Right cardiac atrium (tissue), 5 donors: ENCODE measurements around the gene C5AR2. TPM values are rescaled to one million over a fixed set of nuclear protein-coding genes. Genes with fewer than 3 reads are reported as not detected.
A peak's percentile ranks its signal among the peaks of the same experiment; 100 is the strongest.

Experiments used
- ATAC-seq, 2 donors: fragments of 200-7000 bp; cut with Tn5 transposase; one replicate each; pipeline versions ENCODE4 v1.8.0 to v1.9.1; 2020; ENCODE audit warnings: moderate library complexity in 2 of 2, mild to moderate bottlenecking in 1 of 2
- DNase-seq, 3 donors: peaks; one replicate each; pipeline ENCODE4 v3.0.0-alpha.2; 2020
- H3K27ac ChIP-seq: one replicate; pipeline ENCODE4 v1.5.1; 2013; ENCODE audit warnings: mild to moderate bottlenecking, low read length, control low read depth, moderate library complexity
- H3K27me3 ChIP-seq: one replicate; pipeline ENCODE4 v1.6.1; 2013; ENCODE audit not compliant: control insufficient read depth, insufficient read depth
- H3K4me1 ChIP-seq: one replicate; pipeline ENCODE4 v1.6.1; 2013; ENCODE audit warnings: low read length; ENCODE audit not compliant: control insufficient read depth, insufficient read depth
- H3K4me3 ChIP-seq: one replicate; pipeline ENCODE4 v1.5.1; 2013; ENCODE audit warnings: low read length, control low read depth
- H3K9me3 ChIP-seq: one replicate; pipeline ENCODE4 v1.6.1; 2013; ENCODE audit warnings: low read length; ENCODE audit not compliant: control insufficient read depth
- WGBS: extraction: QIAGEN DNeasy Blood & Tissue Kit; methylation state at CpG from one replicate; pipeline ENCODE4 v1.1.7; 2013; 5-methylcytosine and 5-hydroxymethylcytosine counted together
- intact Hi-C, 4 donors: fragments of 100-400 bp; cut with DNase I; formaldehyde crosslinking; loops; one replicate each; pipeline versions ENCODE4 v1.11.0 to v1.14.0; 2022 to 2023
- polyA plus RNA-seq: library from polyadenylated mRNA; stranded (reverse); fragments of 200-250 nt; gene quantifications from one replicate; pipeline ENCODE4 v1.2.3, GENCODE V29; 2013
- total RNA-seq, 4 donors: library from RNA; stranded (reverse); fragmentation: NEBNext Ultra II Directional; extraction: Animal tissue kit (Norgen Biotek cat#: 25700); gene quantifications; one replicate each; pipeline ENCODE4 v1.2.1, GENCODE V29; 2021
- donor health status: healthy with polysubstance abuse.
- donor health status: DM: no; HTN: yes; CAD: no.
- donor health status: DM: no; HTN: no; CAD: no.
- donor health status: DM: no; HTN: yes; CAD: no; lungs with severe emphysema.
- donor health status: DM: yes; HTN: yes; CAD: no.

The C5AR2 gene
- total and polyA plus RNA-seq, 5 donors = 0.65 to 2.5 (median 1.3) TPM

- Histone ChIP-seq H3K27me3 (no peaks in the 10 kb centered on the region), H3K4me3 (no peak overlapping the region), H3K9me3 (no peaks in the 10 kb centered on the region), H3K4me1 (no peaks in the 10 kb centered on the region), H3K27ac (no peak overlapping the region)
- no peak for DNase-seq
- 94% methylated on average over 2 of the region's 2 CpGs for WGBS
- ATAC-seq = no peak
- intact Hi-C loops = no loop called here
Observed at GRCh38 chr19:47310323-47310722, 21.7 kb upstream of the C5AR2 start.

GRCh38 chr19:47310819-47311218, 21.2 kb upstream of the C5AR2 start:
- H3K27ac ChIP-seq = no peak overlapping the region
- peak in 1 of 2 donors; percentile 25 for ATAC-seq
- 17% methylated on average over 5 of the region's 5 CpGs for WGBS

GRCh38 chr19:47312366-47313006, 19.5 kb upstream of the C5AR2 start:
- ATAC-seq (no peak), DNase-seq (no peak)
- Histone ChIP-seq H3K4me1 (no peaks in the 10 kb centered on the region), H3K9me3 (no peaks in the 10 kb centered on the region), H3K27me3 (no peaks in the 10 kb centered on the region), H3K4me3 (no peak overlapping the region), H3K27ac (no peak overlapping the region)
- WGBS = 84% methylated on average over 5 of the region's 5 CpGs
- intact Hi-C loops = no loop called here

More at GRCh38 chr19:47310819-47311218, 21.2 kb upstream of the C5AR2 start:
- Histone ChIP-seq H3K4me3 (no peak overlapping the region), H3K4me1 (no peaks in the 10 kb centered on the region), H3K27me3 (no peaks in the 10 kb centered on the region), H3K9me3 (no peaks in the 10 kb centered on the region)
- peak; percentile 56 to 74 (median 72) for DNase-seq
- intact Hi-C loops = no loop called here

GRCh38 chr19:47313754-47314295, 18.1 kb upstream of the C5AR2 start:
- intact Hi-C loops = no loop called here
- ATAC-seq = no peak
- Histone ChIP-seq H3K27ac (no peak overlapping the region), H3K9me3 (no peaks in the 10 kb centered on the region), H3K27me3 (no peaks in the 10 kb centered on the region), H3K4me3 (no peak overlapping the region), H3K4me1 (no peaks in the 10 kb centered on the region)
- DNase-seq = no peak
- WGBS = 77% methylated on average over 10 of the region's 10 CpGs

- H3K4me3 ChIP-seq = no peak overlapping the region
Observed at GRCh38 chr19:47315125-47315821, 16.7 kb upstream of the C5AR2 start.

GRCh38 chr19:47316513-47316912, 15.5 kb upstream of the C5AR2 start:
- ATAC-seq = no peak

More at GRCh38 chr19:47315125-47315821, 16.7 kb upstream of the C5AR2 start:
- Histone ChIP-seq H3K27ac (peak overlapping the region; percentile 54), H3K27me3 (no peaks in the 10 kb centered on the region), H3K4me1 (no peaks in the 10 kb centered on the region), H3K9me3 (no peaks in the 10 kb centered on the region)
- WGBS = 38% methylated on average over 12 of the region's 12 CpGs
- DNase-seq = peak in 2 of 3 donors; percentile 62 to 71
- peak; percentile 77 to 89 for ATAC-seq
- intact Hi-C loops = no loop called here

GRCh38 chr19:47319923-47320871, 11.8 kb upstream of the C5AR2 start:
- Histone ChIP-seq H3K4me3 (no peak overlapping the region), H3K27me3 (no peaks in the 10 kb centered on the region), H3K9me3 (no peaks in the 10 kb centered on the region), H3K4me1 (no peaks in the 10 kb centered on the region), H3K27ac (no peak overlapping the region)
- no peak for DNase-seq
- 89% methylated on average over 46 of the region's 46 CpGs for WGBS
- intact Hi-C loops = no loop called here
- ATAC-seq = no peak

More at GRCh38 chr19:47316513-47316912, 15.5 kb upstream of the C5AR2 start:
- Histone ChIP-seq H3K27ac (no peak overlapping the region), H3K4me1 (no peaks in the 10 kb centered on the region), H3K27me3 (no peaks in the 10 kb centered on the region), H3K9me3 (no peaks in the 10 kb centered on the region), H3K4me3 (no peak overlapping the region)
- intact Hi-C loops = no loop called here
- 89% methylated on average over 4 of the region's 4 CpGs for WGBS
- no peak for DNase-seq

GRCh38 chr19:47321630-47322029, 10.3 kb upstream of the C5AR2 start:
- DNase-seq (no peak), ATAC-seq (no peak)
- intact Hi-C loops = no loop called here
- Histone ChIP-seq H3K27ac (no peak overlapping the region), H3K9me3 (no peaks in the 10 kb centered on the region), H3K4me1 (no peaks in the 10 kb centered on the region), H3K4me3 (no peak overlapping the region), H3K27me3 (no peaks in the 10 kb centered on the region)
- WGBS = 87% methylated on average over 1 of the region's 1 CpG

GRCh38 chr19:47322058-47322457, 9.9 kb upstream of the C5AR2 start:
- WGBS = 68% methylated on average over 2 of the region's 2 CpGs

GRCh38 chr19:47323409-47323808, 8.6 kb upstream of the C5AR2 start:
- intact Hi-C loops = no loop called here
- 73% methylated on average over 8 of the region's 8 CpGs for WGBS
- no peak for ATAC-seq
- Histone ChIP-seq H3K27me3 (no peaks in the 10 kb centered on the region), H3K27ac (no peak overlapping the region), H3K4me1 (no peaks in the 10 kb centered on the region), H3K4me3 (no peak overlapping the region), H3K9me3 (no peaks in the 10 kb centered on the region)
- no peak for DNase-seq

More at GRCh38 chr19:47322058-47322457, 9.9 kb upstream of the C5AR2 start:
- Histone ChIP-seq H3K27me3 (no peaks in the 10 kb centered on the region), H3K4me1 (no peaks in the 10 kb centered on the region), H3K4me3 (no peak overlapping the region), H3K9me3 (no peaks in the 10 kb centered on the region), H3K27ac (no peak overlapping the region)
- ATAC-seq (no peak), DNase-seq (no peak)
- intact Hi-C loops = no loop called here
